GM19463 (cell line): Measurements from ENCODE around the gene ARMH4.
A peak's percentile ranks its signal among the peaks of the same experiment; 100 is the strongest.

Experiments
- ATAC-seq: cut with Tn5 transposase; IDR thresholded peaks from one replicate; pipeline ENCODE4 v1.9.1; 2021; ENCODE audit warnings: mild to moderate bottlenecking, moderate library complexity; ENCODE audit not compliant: unreplicated experiment

ARMH4 gene

DNA sequence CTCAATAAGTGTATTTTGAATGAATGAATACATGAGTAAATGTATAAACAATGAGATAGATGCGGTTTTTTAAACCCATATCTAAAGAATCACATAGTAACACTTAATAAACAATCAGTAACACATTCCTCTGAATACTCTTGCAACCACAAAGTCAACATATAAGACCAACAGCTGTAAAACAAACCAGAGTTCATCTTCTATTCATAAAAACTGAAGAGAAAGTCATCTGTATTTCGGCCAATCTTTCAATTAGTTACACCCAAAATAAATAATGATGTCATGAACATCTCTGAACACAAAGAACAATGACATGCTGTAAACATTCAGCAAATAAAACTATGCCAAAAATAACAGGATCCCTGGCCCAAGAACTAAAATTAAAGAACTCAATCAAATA lies 47.2 kb downstream of the ARMH4 start:
- no peak for ATAC-seq

DNA sequence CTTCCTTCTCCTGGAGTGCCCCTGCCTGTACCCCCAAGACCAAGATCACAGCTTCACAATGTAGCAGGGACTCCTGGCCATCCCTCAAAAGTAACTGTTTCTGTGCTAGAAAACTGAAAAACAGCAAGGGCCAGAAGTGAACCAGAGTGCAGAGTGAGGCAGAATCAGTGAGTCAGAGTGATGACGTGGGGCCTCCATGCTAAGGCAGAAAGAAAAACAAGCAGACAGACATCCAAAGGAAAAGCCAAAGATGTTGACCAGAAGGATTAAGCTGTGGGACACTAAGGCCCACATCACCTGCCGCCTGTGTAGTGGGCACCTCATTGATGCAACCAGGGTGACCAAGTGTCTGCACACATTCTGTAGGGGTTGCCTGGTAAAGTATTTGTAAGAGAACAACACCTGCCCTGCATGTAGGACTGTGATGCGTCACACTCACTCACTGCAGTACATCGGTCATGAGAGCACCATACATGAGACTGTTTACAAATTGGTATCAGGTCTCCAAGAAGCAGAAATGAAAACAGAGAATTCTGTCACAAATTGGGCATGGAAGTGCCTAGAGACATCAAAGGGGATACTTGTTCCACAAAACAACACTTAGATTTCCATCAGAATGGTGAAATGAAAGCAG lies 51.2 kb downstream of the ARMH4 start:
- ATAC-seq = no peak

DNA sequence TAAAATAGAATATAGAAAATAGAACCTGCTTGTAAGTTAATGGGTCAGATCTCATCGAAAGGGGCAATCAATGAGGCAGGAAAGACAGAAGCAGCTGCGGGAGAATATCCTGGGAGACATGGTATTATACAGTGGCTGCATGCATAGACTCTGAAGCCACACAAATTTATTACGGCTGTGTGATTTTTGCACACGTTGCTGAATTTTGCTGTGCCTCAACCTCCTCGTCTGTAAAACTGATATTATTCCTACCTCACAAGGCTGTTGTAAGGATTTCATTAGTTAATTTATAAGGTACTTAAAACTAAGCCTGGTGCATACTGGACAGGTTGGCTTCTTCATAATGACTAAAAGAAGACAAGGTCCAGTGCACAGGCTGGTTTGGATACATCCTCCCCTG lies 52.3 kb downstream of the ARMH4 start:
- ATAC-seq = no peak

DNA sequence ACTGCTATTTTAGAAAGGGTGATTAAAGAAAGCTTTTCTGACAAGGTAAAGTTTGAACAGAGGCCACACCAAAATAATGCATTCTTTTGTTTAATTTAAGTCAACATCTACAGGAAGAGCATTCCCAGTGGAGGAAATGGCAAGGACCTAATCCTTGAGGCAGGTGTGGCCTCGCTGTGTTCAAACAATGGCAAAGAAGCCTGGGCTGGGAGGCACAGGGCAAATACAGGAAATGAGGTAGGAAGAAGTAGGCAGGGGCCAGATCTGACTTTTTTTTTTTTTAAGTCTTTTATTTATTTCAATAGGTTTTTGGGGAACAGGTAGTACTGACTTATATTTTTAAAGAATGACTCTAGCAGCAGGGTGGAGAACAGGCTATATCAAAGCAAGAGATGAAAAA lies 53.5 kb downstream of the ARMH4 start:
- ATAC-seq = no peak

DNA sequence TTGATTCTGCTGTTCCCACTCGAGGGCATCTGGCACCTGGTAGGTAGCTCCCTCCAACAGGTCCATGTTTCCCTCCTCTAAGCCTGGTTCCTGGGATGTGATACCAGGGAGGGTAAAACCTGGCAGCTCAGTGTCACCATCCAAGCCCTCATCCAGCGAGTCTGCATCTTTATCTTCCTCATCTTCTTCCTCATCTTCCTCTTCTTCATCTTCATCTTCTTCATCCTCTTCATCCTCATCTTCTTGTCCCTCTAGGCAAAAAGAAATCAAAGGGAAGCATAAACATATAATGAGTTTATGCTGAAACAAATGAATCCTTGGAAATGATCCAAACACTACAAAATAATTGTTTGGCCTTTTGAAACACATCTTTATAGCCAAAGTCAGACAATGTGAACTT lies 55.3 kb downstream of the ARMH4 start:
- ATAC-seq = no peak

DNA sequence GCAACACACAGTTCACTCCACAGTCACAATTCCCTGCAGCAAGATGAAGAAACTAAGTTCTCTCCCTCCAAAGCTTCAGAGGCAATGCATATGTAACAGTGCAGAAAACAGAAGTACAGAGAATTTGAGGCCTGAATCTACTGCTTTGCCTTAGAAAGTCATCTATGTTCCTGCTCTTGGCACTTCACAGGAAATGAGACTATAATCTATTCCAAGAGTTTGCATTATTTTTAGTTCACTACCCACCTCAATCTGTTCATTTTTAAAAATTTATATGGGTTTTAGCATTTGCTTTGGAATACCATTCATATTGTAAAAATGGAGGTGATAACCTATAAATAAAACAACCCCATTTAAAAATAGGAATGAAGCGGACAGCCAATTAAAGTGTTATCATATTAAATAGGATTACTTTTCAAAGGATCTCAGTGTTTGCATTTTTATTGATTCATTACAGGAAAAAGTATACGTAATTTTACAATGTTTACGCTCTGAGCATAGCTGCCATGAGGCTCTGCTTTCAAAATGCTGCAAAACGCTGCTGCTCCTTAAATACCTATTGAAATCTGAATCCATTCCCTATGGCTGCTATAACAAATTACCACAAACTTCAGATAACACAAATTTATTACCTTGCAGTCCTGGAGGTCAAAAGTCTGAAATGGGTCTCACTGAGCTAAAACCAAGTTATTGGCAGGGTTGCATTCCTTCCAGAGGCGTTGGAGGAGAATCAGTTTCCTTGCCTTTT lies 60.0 kb downstream of the ARMH4 start:
- ATAC-seq = no peak

DNA sequence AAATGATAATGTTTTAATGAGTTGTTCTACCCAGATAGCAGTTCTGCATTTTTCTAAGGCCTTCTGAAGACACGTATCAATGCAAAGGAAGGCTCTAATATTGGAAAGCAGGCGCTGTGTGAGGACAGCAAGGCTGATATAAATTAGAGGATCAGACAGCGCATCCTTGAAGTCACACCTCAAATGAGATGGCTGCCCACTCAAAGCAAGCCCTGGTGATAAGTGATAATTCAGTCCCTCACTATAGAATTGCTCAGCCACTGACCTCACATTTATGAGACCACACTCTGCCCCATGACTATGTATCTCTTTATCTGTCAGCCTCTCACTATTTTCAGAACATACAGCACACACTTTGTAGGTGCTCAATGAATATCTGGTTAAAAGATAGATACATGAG lies 62.4 kb downstream of the ARMH4 start:
- ATAC-seq = no peak

DNA sequence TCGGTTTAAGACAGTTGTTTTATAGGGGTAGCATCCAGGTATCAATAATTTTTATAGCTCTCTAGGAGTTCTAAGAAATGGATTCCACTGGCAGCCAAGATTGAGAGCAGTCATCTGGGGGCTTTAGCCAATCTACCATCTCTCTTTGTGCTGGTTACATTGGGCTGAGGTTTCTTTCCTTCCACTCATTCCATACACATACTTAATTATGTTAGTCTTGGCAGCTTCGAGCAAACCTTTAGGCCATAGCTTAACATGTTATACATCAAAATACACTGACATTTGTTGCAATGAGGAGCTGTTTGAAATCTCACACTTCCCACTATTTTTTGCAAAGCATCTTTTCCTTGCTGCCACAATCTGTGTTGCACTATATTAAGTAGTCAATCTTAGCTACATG lies 63.1 kb downstream of the ARMH4 start:
- no peak for ATAC-seq

DNA sequence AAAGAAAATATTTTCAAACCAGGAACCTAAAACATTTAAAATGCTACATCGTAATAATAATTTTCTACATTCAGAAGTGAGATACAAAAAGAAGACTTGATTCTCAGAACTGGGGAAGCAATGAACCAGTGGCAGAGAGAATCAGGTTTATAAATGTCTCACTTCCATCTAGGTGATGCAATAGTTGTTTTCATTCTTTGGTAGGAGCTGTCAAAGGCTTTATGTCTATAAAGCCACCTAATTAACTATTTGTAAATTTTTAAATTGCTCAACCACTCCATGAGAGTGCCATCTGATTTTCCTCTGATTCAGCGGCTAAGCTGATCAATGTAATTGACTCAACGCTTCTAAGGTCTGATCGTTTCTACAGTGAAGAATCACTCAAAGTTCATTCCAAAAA lies 66.1 kb downstream of the ARMH4 start:
- no peak for ATAC-seq

DNA sequence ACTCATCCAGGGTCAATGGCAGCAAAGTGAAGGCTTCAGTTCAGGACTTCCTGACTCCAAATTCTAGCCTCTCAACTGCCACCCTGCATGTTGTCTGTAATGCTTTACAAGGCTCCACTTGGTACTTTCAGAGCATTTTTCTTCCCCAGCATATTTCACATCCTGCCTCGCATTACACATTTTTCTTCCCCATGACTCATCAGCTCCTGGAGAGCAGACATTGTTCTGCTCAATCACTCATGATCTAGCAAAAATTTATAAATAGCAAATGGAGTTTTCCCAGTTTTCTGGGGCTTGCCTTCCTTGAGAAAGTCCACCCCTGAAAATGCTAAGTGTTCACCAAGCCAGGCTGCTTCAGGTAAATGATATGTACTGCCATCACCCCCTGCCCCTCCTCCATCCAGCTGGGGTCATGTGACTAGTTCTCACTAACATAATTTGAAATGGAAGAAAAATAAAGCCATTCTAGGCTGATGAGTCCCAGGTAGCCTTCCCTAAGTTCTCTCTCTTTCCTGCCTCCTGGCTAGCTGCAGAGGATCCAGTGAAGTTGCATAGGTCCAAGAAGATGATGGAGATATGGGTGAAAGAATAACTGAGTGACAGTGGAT lies 69.4 kb downstream of the ARMH4 start:
- ATAC-seq = no peak

DNA sequence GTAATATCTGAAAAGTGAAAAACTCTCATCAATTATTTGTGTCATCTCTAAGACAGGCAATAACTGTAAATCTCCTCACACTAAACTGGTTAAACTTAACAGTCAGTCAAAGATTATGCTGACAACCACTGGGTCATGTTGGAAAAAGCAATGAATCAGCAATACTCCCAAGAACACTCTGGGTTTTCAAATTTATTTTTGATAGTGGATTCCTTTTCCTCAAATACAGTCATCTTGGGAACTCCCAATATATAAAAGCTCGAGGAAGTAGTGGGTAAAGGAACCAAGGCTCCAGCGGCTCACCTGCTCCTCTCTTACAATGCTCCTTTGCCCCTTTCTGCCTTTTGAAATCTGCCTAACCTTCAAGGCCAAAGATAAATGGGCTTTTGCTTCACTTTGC lies 70.0 kb downstream of the ARMH4 start:
- no peak for ATAC-seq

DNA sequence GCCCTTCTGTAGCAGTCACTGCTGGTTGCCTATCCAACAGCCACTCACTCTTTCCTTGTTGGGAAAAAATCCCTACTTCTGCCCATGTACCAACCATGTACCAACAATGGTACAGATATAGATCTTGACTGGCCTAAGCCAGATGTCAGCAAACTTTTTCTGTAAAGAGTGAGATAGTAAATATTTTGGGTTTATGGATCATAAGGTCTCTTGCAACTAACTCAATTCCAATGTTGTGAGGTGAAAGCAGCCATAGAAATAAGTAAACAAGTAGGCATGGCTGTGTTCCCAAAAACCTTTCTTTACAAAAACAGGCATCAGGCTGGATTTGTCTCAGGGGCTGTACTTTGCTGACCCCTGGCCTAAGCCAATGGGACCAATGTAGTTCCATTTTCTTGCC lies 73.5 kb downstream of the ARMH4 start:
- ATAC-seq = no peak

DNA sequence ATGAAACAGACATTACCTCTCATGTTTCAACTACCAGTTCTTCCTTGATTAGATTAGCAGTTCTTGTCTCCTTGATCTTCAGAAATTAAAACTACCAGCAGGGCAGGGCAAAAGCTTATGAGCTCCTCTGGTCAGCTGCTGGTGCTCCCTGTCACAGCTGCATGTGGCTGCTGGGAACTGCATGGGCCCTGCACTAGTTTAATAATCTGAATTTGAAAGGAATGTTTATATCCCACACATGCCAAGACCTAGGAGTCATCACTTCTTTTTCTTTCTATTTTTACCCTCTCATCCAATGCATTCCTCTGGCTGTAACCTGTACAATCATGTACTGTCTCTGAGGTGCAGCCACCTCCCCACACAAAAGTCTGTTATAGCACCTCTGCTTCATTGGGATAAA lies 73.9 kb downstream of the ARMH4 start:
- no peak for ATAC-seq

DNA sequence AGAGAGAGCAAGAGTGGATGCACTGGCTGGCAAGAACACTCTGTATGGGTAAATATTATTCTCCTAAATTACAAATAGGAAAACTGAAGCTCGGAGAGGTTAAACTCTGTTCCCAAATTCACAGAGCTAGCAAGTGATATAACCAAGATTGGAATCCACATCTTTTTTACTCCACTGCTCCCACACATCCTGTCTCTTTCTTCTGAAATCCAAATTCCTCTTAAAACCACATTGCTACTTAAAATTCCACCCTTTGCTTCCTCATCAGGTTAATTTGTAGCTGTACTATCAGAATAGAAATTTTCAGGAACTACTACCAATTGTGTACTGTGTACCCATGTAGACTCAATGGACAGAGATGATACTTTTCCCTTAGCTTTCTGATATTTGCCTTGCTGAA lies 74.4 kb downstream of the ARMH4 start:
- no peak for ATAC-seq

DNA sequence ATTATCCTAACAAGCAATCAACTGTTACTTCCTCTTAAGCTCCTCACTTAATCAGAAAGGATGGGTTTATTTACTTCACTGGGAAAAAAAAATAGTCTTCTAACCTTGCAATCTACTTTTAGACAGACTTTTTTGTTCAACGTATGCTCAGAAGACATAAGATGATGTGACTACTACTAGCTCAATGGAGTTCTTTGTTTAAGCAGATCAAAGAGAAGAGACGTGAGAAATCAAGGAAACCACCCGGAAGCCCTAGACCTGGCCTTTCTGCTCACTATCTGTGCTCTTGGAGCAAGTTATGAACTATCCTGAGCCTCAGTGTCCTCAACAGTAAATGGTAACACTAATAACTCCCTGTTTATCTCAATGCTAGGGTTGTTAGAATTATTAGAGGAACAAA lies 78.5 kb downstream of the ARMH4 start:
- ATAC-seq = no peak

DNA sequence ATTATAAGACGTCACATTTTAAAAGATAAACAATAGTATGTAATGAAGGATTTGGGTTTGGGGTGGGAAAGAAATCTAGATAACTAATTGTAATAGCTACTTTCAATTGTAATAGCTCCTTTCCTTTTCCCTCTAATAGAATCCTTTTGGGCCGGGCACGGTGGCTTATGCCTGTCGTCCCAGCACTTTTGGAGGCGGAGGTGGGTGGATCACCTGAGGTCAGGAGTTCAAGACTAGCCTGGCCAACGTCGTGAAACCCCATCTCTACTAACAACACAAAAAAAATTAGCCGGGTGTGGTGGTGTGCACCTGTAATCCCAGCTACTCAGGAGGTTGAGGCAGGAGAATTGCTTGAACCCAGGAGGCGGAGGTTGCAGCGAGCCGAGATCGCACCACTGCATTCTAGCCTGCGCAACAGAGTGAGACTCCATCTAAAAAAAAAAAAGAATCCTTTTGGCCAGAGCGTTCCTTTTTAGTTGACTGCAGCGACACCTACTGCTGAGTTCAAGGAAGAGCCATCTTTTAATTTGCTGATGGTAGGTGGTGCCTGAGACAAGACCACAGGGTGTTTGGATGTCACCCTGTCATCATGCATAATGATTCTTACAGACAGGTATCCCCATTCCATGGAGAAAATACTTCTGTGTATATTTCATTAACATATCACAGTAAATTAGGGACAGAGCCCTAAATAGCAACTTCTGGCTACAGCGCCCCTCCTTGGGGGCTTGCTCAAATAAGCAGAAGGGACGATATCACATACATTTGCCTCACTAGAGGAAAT lies 79.5 kb downstream of the ARMH4 start:
- peak; percentile 70 for ATAC-seq

DNA sequence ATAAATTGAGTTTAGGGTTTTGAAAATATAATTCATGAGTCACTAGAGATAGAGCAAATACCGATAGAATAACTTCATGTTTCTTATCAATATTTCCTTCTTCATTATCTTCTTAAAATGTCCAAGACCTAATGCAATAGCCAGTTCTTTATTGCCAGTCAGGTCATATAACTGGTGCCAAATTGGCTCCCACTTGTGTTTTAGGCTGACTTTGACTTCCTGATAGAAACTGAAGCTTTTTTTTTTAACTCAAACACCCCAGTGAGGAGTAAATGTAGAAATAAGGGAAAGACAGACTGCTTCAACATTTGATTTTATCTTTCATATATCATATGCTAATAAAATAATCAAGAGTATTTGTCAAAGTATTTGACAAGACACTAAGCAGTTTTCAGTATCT lies 80.7 kb downstream of the ARMH4 start:
- no peak for ATAC-seq

DNA sequence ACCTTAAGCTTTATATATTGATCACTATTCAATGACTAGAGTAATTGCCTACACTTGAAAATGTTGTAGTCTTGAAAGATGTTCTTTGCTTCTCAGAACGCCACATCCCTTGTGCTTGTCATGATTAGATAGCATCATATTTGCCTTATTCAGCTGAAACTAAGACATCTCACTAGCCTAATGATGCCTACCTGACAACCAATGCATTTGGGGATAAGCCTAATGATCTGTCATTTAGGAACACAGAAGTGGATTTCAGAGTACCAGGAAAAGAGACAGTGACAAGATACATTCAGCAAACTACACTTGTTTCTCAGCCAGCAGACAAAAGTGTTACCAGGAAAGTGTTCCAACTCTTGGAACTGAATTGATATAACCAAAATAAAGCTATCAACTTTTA lies 83.7 kb downstream of the ARMH4 start:
- ATAC-seq = no peak

DNA sequence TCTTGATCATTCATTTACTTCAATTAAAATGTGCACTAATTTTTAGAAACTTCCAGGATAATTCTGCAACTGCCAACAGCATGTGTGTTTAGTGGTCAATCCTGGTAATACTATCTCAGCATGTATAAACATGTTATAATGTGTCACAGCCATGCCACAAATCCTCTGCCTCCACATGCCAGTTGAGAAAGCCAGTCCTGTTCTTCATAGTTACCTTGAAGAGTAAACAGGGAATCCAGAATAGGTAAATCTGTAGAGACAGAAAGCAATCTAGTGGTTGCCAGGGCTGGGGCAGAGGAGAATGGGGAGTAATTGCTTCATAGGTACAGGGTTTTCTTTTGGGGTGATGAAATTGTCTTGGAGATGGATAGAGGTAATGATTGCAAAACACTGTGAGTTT lies 85.9 kb downstream of the ARMH4 start:
- no peak for ATAC-seq

DNA sequence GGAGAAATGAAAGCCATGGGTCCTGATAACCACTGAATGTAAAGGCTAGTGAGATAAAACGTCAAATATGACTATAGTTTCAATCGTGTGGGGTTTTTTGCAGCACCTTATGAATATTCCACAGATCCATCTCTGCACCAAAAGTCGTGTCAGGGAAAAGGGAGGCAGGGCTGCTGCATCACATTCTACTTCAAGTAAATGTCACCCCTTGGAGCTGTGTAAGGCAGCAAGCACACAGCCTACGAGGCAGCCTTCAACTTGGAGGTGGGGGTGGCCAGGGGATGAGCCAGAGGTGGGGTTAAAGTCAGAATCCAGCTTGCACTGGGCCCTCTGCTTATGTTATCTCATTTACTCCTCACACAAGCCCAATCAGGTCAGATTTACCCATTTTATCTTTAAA lies 90.4 kb downstream of the ARMH4 start:
- no peak for ATAC-seq

DNA sequence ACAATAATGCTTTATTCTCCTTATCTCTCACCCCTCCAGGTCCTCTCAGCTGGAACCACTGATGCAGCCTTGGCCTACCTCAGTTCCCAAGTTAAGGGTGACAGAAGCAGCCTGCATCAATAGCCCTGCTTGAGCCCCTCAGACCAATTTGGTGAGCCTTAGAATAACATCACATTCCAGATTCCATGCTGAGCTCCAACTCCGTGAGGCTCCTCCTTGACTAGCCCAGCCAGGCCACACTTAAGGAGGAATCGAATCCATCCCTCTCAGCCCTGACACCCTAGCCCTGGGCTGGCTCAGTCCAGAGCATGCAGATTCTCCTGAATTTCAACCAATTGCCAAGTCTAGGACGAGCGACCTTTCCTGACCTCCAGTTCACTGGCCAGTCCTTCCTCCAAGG lies 91.1 kb downstream of the ARMH4 start:
- no peak for ATAC-seq

DNA sequence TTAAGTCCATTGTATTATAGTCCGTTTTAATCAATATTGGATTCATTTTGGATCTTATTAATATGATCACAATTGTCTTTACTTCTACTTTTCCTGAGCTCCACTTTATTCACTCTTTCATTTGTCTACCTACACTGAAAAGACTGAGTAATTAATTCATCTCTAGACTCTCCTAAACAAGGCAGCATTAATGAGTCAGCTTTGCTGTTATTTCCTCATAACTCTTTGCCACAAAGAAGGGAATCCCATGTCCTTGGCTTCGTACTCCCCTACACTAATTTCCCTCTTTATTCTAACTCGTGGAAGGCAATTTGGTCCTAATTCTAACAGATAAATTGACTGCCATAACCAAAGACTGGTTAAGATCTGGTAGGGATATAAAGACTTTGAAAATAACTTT lies 91.9 kb downstream of the ARMH4 start:
- ATAC-seq = no peak
